ENCODE results near the gene PACSIN2.

- TF ChIP-seq FOXM1 (CRISPR knock-in tag; IDR thresholded peaks at IDR 0.05) (no peak), GLMP (CRISPR knock-in tag; IDR thresholded peaks at IDR 0.05; ENCODE audit: borderline replicate concordance) (no peak), ZNF431 (CRISPR knock-in tag; IDR thresholded peaks at IDR 0.05; ENCODE audit: borderline replicate concordance, low read depth) (no peak), NRL (CRISPR knock-in tag; IDR thresholded peaks at IDR 0.05; ENCODE audit: borderline replicate concordance) (no peak), ZNF263 (CRISPR knock-in tag; IDR thresholded peaks at IDR 0.05) (no peak), RXRA (CRISPR knock-in tag; IDR thresholded peaks at IDR 0.05) (no peak), CBFB (CRISPR knock-in tag; IDR thresholded peaks at IDR 0.05) (no peak), POLR2AphosphoS5 (IDR thresholded peaks at IDR 0.05; ENCODE audit: low read depth, low read length) (no peak), KDM1A (CRISPR knock-in tag; IDR thresholded peaks at IDR 0.05) (no peak), CEBPB (IDR thresholded peaks at IDR 0.05; ENCODE audit: borderline replicate concordance, low read depth, low read length) (no peak)
- TF ChIP-seq, protein P1, sequence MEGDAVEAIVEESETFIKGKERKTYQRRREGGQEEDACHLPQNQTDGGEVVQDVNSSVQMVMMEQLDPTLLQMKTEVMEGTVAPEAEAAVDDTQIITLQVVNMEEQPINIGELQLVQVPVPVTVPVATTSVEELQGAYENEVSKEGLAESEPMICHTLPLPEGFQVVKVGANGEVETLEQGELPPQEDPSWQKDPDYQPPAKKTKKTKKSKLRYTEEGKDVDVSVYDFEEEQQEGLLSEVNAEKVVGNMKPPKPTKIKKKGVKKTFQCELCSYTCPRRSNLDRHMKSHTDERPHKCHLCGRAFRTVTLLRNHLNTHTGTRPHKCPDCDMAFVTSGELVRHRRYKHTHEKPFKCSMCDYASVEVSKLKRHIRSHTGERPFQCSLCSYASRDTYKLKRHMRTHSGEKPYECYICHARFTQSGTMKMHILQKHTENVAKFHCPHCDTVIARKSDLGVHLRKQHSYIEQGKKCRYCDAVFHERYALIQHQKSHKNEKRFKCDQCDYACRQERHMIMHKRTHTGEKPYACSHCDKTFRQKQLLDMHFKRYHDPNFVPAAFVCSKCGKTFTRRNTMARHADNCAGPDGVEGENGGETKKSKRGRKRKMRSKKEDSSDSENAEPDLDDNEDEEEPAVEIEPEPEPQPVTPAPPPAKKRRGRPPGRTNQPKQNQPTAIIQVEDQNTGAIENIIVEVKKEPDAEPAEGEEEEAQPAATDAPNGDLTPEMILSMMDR (CRISPR knock-in tag; IDR thresholded peaks at IDR 0.05): no peak
- TF ChIP-seq, protein P2, sequence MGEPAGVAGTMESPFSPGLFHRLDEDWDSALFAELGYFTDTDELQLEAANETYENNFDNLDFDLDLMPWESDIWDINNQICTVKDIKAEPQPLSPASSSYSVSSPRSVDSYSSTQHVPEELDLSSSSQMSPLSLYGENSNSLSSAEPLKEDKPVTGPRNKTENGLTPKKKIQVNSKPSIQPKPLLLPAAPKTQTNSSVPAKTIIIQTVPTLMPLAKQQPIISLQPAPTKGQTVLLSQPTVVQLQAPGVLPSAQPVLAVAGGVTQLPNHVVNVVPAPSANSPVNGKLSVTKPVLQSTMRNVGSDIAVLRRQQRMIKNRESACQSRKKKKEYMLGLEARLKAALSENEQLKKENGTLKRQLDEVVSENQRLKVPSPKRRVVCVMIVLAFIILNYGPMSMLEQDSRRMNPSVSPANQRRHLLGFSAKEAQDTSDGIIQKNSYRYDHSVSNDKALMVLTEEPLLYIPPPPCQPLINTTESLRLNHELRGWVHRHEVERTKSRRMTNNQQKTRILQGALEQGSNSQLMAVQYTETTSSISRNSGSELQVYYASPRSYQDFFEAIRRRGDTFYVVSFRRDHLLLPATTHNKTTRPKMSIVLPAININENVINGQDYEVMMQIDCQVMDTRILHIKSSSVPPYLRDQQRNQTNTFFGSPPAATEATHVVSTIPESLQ (CRISPR knock-in tag; conservative IDR thresholded peaks at IDR 0.05): no peak
These were observed 159.7 kb downstream of the PACSIN2 start for GRCh38 chr22:42855211-42855610.
